MV-4-11 (cell line): Measurements from ENCODE around the gene FKBP15.
A peak's percentile ranks its signal among the peaks of the same experiment; 100 is the strongest.

Source experiments
- DNase-seq: peaks from one replicate; lab custom pipeline; 2025; lab: John Stamatoyannopoulos, UW

The FKBP15 gene

GRCh38 chr9:113183956-113184488, 37.1 kb downstream of the FKBP15 start:
- no peak for DNase-seq

- DNase-seq: no peak
Observed at GRCh38 chr9:113181165-113181564, 39.9 kb downstream of the FKBP15 start.

- no peak for DNase-seq
Observed at GRCh38 chr9:113179839-113180238, 41.2 kb downstream of the FKBP15 start.

GRCh38 chr9:113178087-113178486, 43.0 kb downstream of the FKBP15 start:
- no peak for DNase-seq

- no peak for DNase-seq
Observed at GRCh38 chr9:113177251-113177650, 43.8 kb downstream of the FKBP15 start.

GRCh38 chr9:113176803-113177202, 44.3 kb downstream of the FKBP15 start:
- DNase-seq: peak; percentile 24

GRCh38 chr9:113173341-113173740, 47.7 kb downstream of the FKBP15 start:
- DNase-seq: no peak

GRCh38 chr9:113168809-113169208, 52.3 kb downstream of the FKBP15 start:
- no peak for DNase-seq

- no peak for DNase-seq
Observed at GRCh38 chr9:113166039-113166438, 55.0 kb downstream of the FKBP15 start.

- no peak for DNase-seq
Observed at GRCh38 chr9:113164536-113165300, 56.4 kb downstream of the FKBP15 start.

- no peak for DNase-seq
Observed at GRCh38 chr9:113163001-113163400, 58.1 kb downstream of the FKBP15 start.

GRCh38 chr9:113160571-113160970, 60.5 kb downstream of the FKBP15 start:
- no peak for DNase-seq

- DNase-seq: no peak
Observed at GRCh38 chr9:113158446-113158845, 62.6 kb downstream of the FKBP15 start.

GRCh38 chr9:113156880-113157279, 64.2 kb downstream of the FKBP15 start:
- no peak for DNase-seq

- peak; percentile 89 for DNase-seq
Observed at GRCh38 chr9:113155911-113156588, 65.0 kb downstream of the FKBP15 start.

- DNase-seq: peak; percentile 83
Observed at GRCh38 chr9:113154946-113155345, 66.1 kb downstream of the FKBP15 start.

GRCh38 chr9:113154471-113154870, 66.6 kb downstream of the FKBP15 start:
- peak; percentile 74 for DNase-seq

GRCh38 chr9:113153599-113153998, 67.5 kb downstream of the FKBP15 start:
- DNase-seq: no peak

GRCh38 chr9:113152699-113153098, 68.4 kb downstream of the FKBP15 start:
- DNase-seq: no peak

- peak; percentile 42 for DNase-seq
Observed at GRCh38 chr9:113151696-113152630, 69.1 kb downstream of the FKBP15 start.

- DNase-seq: peak; percentile 79
Observed at GRCh38 chr9:113150670-113151611, 70.1 kb downstream of the FKBP15 start, which contains the start of gene SLC31A2. SLC31A2 (plus strand) TSS chr9:113151007; CDS start chr9:113151075, 68 bp downstream.
